GM18520 (cell line): Measurements from ENCODE around the gene MED16.
"Not testable (repeated sequence)": the region's sequence is repeated elsewhere in the genome, so short reads cannot be mapped to it uniquely, and the experiment has no call there.

Experiments
- ATAC-seq: cut with Tn5 transposase; IDR thresholded peaks from one replicate; pipeline ENCODE4 v1.9.1; 2021; ENCODE audit not compliant: unreplicated experiment

The MED16 gene

GRCh38 chr19:889662-890295, 3.2 kb downstream of the MED16 start:
- no peak for ATAC-seq

DNA sequence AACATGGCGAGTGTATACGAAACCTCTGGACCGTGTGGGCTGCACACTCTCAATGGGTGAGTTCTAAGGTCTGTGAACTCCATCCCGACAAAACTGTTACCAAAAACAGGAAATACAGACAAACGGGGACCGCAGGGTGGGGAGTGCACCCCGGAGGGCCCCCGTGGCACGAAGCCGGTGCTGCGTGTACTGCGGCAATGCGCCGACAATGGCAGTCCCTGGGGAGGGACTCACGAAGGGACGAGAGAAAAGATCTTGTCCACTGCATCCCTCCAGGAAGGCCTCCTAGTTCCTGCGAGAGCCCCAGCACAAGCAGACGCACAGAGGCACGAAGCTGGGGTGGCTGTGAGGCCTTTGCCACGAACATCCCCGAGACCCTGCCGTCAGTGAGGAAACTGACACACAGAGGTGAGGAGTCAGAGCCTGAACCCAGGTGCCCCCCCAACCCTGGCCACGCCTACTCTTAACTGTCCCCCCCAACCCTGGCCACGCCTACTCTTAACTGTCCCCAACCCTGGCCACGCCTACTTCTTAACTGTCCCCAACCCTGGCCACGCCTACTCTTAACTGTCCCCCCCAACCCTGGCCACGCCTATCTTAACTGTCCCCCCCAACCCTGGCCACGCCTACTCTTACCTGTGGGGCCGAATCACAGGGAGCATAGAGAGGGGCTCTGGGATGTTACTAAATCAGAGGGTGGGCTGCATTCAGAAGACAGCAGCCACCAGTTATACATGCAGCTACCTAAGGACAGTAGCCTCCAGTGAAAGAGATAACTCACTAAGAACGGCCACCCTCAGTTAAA, 4.2 kb downstream of the MED16 start:
- no peak for ATAC-seq

DNA sequence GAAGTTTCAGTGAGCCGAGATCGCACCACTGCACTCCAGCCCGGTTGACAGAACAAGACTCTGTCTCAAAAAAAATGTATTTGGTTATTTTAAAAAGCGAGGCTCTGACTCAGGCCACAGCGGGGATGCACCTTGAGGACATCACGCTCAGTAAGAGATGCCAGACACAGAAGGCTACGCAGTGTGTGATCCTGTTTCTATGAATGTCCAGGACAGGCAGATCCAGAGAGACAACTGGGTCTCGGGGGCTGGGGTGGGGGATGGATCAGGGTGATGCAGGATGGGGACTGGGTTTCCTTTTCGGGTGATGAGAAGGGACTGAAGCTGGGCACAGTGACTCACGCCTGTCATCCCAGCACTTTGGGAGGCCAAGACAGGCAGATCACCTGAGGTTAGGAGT, 5.4 kb downstream of the MED16 start:
- no peak for ATAC-seq

GRCh38 chr19:887072-887471, 5.9 kb downstream of the MED16 start:
- ATAC-seq: no peak

DNA sequence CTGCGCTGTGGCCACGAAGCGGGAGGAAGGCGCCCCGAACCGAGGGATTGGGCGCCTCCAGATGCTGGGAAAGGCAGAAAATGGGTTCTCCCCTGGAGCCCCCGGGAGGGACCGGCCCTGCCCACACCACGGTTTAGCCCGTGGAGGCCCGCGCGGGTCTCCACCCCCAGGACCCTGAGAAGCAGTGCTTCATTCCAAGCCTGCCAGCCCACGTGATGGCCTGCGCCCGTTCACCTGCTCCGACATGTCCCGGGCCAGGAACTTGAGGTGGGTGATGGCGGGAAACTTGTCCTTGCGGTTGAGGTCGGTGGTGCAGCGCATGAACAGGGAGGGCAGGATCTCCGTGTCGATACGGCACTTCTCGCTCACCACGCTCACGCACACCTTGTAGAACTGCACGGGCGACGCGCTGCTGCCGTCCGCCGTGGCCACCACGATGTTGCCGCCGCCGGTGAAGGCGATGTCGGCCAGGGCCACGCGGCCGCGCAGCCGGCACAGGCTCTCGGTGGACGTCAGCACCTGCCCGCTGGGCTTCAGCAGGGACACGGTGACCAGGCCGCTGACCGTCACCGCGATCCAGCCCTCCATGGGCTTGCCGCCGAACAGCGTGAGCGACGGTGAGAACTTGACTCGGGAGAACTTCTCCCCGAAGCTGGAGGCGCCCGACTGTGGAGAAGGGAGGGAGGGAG, 7.3 kb downstream of the MED16 start:
- no peak for ATAC-seq

DNA sequence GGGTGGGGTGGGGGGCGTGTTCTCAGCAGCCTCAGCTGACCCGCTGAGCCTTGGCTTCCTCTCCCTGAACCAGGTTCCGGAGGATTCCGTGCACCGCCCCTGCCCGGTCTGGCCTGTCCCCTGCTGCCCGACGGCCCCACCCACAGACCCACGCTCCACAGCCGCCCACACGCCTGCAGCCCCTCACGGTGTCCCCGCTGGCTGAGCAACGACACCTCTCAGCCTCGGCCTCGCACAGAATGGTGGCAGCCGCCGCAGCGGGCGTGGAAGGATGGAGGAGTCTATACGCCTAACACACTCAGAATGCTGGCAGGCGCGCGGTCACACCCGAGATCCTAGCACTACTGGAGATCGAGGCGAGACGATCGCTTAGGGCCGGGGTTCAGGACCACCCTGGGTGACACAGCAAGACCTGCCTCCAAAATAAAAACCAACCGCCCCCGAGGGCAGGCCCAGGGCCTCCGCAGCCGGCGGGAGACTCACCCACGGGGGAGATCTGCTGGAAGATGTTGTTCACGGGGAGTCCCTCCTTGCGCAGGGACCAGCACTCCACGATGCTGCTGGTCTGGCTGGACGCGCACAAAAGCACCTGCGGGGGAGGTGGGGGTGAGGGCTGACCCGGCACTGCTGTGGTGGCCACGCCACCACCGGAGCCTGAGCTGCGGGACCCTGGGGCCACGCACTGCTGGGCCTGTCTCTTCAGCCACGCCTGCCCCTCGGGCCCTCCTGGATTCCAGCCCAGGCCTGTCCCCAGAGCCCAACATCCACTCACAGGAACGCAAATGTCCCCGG, 8.4 kb downstream of the MED16 start:
- no peak for ATAC-seq

DNA sequence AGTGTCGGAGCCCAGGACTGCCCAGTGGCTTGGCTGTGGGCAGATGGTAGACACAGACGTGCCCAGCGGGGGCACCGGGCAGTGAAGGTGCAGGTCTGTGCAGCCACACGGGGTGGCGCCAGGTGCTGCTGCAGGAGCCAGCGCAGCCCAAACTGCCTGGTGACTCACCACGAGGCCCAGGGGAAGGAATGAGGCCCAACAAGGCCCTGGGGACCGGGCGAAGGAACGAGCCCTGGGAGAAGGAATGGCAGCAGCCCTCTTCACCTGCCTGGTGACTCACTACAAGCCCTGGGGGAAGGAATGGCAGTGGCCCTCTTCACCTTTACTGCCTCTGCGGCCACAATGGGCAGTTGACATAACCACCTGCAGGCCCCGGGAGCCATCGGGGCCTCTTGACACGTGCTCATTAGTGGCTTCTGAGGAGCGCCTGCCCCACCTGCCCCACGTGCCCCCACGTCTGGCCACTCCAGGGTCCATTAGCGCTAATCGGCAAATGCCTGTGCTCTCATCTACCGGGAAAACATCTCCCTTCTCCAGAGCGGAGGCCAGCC, 9.3 kb downstream of the MED16 start:
- no peak for ATAC-seq

DNA sequence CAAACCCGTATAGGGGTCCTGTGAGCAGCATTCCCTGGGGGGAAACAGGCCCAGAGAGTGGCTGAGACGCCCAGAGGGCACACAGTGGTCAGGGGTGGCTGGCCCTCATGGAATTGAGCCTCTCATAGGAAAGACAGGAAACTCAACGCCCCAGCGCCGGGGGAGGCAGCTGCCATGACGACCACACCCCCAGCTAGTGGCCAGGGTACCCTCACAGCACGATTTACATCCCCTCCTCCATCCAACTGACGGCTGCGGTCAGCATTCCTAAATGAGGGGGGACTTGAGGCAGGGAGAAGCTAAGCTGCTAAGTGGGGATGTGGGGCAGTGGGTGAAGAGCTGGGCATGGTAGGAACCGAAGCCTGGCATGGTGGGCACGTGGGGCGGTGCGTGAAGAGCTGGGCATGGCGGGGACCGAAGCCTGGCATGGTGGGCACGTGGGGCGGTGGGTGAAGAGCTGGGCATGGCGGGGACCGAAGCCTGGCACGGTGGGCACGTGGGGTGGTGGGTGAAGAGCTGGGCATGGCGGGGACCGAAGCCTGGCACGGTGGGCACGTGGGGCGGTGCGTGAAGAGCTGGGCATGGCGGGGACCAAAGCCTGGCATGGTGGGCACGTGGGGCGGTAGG, 10.0 kb downstream of the MED16 start:
- ATAC-seq: no peak

- ATAC-seq: no peak
These were observed 11.5 kb downstream of the MED16 start for GRCh38 chr19:881385-882071.

DNA sequence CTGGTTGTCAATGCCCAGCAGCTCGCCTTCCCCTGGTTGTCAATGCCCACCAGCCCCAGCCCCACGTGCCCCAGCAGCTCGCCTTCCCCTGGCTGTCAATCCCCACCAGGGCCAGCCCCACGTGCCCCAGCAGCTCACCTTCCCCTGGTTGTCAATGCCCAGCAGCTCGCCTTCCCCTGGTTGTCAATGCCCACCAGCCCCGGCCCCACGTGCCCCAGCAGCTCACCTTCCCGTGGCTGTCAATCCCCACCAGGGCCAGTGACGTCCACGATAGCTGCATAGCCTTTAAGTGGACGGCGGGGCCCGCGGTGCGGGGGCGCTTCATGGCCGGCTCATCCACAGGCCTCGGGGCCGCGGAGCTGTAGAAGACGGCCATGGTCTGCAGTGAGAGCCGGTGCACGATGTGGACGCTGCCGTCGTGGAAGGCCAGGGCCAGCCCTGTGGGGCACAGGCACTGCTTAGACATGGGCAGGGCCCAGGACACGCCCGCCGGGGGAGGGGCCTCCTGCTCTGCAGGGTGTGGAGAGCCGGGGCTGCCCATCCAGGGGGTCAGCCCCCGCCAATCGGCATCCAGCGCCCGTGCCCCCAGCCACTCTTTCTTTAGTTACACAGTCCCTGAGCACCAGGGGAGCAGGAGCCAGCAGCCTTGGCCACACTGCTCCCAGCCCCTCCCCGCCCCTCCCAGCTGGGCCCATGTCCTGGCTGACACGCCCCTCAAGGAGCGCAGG, 13.1 kb downstream of the MED16 start:
- ATAC-seq: no peak

DNA sequence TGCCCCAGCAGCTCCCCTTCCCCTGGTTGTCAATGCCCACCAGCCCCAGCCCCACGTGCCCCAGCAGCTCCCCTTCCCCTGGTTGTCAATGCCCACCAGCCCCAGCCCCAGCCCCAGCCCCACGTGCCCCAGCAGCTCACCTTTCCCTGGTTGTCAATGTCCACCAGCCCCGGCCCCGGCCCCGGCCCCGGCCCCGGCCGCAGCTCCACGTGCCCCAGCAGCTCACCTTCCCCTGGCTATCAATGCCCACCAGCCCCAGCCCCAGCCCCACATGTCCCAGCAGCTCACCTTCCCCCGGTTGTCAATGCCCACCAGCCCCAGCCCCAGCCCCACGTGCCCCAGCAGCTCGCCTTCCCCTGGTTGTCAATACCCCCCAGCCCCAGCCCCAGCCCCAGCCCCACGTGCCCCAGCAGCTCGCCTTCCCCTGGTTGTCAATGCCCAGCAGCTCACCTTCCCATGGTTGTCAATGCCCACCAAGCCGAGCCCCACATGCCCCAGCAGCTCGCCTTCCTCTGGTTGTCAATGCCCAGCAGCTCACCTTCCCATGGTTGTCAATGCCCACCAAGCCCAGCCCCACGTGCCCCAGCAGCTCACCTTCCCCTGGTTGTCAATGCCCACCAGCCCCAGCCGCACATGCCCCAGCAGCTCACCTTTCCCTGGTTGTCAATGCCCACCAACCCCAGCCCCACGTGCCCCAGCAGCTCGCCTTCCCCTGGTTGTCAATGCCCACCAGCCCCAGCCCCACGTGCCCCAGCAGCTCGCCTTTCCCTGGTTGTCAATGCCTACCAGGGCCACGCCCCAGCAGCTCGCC, 14.0 kb downstream of the MED16 start:
- not testable (repeated sequence) for ATAC-seq

DNA sequence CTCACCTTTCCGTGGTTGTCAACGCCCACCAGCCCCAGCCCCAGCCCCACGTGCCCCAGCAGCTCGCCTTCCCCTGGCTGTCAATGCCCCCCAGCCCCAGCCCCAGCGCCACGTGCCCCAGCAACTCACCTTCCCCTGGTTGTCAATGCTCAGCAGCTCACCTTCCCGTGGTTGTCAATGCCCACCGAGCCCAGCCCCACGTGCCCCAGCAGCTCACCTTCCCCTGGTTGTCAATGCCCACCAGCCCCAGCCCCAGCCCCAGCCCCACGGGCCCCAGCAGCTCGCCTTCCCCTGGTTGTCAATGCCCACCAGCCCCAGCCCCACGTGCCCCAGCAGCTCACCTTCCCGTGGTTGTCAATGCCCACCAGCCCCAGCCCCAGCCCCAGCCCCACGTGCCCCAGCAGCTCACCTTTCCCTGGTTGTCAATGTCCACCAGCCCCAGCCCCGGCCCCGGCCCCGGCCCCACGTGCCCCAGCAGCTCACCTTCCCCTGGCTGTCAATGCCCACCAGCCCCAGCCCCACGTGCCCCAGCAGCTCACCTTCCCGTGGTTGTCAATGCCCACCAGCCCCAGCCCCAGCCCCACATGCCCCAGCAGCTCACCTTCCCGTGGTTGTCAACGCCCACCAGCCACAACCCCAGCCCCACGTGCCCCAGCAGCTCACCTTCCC, 14.9 kb downstream of the MED16 start:
- not testable (repeated sequence) for ATAC-seq

- no peak for ATAC-seq
These were observed 16.1 kb downstream of the MED16 start for GRCh38 chr19:876780-877314.

DNA sequence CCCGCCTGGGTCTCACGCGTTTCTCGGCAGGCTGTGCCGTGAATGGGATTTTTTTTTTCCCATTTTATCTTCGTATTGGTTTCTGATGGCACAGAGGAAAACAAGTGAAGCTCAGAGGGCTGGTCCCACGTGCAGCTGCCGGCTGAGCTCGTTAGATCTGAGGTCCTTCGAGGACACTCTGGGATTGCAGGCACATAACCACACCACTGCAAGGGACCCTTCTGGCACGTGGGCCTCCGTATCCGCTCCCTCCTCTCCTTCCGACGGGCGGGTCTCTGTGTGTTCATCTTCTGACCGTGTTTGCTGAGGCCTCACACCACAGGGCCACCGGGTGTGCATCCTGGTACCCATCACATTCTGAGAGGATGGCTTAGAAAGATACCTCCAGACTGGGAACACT, 16.9 kb downstream of the MED16 start:
- no peak for ATAC-seq

- no peak for ATAC-seq
These were observed 17.6 kb downstream of the MED16 start for GRCh38 chr19:875265-875879.

DNA sequence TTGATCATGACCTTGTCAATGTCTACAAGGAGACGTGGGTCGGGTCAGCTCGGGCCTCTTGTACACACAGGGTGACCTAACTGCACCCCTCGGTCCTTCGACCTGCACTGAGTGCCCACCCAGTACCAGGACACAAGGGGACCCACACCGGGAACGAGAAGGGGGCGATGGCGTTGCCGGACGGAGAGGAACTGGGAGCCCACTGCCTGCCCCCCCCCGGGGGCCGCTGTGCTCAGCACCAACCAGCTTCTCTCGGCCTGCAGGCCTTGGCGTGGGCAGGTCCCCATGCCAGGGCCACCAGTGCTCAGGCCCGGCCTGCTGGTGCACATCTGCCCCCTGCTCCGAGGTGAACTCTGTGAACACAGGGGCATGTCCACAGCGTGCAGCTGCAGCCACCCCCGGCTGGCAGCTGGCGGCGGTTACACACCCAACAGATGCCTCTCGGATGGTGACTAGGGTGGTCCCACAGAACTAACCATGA, 19.4 kb downstream of the MED16 start:
- no peak for ATAC-seq

DNA sequence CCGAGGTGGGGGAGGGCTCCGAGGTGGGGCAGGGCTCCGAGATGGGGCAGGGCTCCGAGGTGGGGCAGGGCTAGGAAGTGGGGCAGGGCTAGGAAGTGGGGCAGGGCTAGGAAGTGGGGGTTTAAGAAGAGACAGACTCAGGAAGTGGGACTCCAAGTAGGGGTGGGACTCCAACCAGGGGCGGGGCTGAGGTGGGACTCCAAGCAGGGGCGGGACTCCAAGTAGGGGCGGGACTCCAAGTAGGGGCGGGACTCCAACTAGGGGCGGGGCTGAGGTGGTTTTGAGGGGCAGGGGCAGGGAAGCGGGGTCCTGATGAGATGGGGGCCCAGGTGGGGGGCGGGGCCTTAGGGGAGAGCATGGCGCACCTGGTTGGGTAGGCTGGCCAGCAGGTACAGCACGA, 19.9 kb downstream of the MED16 start:
- no peak for ATAC-seq
